Measurements from ENCODE around the gene PCDHA8. TPM values are rescaled to one million over a fixed set of nuclear protein-coding genes. Genes with fewer than 3 reads are reported as not detected.

The PCDHA8 gene
- total RNA-seq, 1 experiment from 2014 or later, result 0.10 TPM

GRCh38 chr5:140868721-140869554, 28.0 kb downstream of the PCDHA8 start, which contains the start of gene PCDHA11:
PCDHA11 (plus strand) TSS chr5:140868957; CDS start chr5:140869104, 147 bp downstream.
- Histone ChIP-seq H3K27me3 (ENCODE audit: control insufficient read depth, insufficient read depth, low read length) (no peaks in the 10 kb centered on the region), H3K27ac (ENCODE audit: low read length) (no peak within 1 kb of the TSS), H3K4me3 (ENCODE audit: low read depth in 2 of 2, low read length in 2 of 2) (no peak within 1 kb of the TSS), H3K36me3 (ENCODE audit: control insufficient read depth, insufficient read depth, low read length) (no peaks in the 10 kb centered on the region), H3K9me3 (ENCODE audit: control insufficient read depth, insufficient read depth, low read depth, low read length) (no peaks in the 10 kb centered on the region), H3K4me1 (ENCODE audit: control insufficient read depth, insufficient read depth, low read length) (no peaks in the 10 kb centered on the region)
- TF ChIP-seq POLR2AphosphoS5 (IDR thresholded peaks at IDR 0.05; ENCODE audit: low read depth, low read length), result no peak
- peak; percentile 33 for TF ChIP-seq CTCF (IDR thresholded peaks at IDR 0.05)
- BruUV-seq (replicated peaks), result no TSS peak
- ChIA-PET CTCF (interaction anchor here (1.0 kb wide), 1 partner anchor 171 kb away, joined by 4 read pairs; no protein-coding TSS in a partner anchor), POLR2A (interaction anchor here (0.6 to 0.7 kb wide), 2 partner anchors 10 to 182 kb away, joined by 3 to 4 read pairs; partner anchors contain the start of gene PCDHB1)
- ATAC-seq, result no peak
- in situ Hi-C loops (cut with HindIII; ENCODE audit: low pct_unique_long_range_greater_than_20kb, low sequenced_read_pairs) (no loop called here), intact Hi-C loops (cut with micrococcal nuclease; ENCODE audit: unreplicated experiment) (no loop called here)
- no peak for DNase-seq (ENCODE audit: low read depth, low spot score)

GRCh38 chr5:140869555-140869886, 28.5 kb downstream of the PCDHA8 start:
- BruUV-seq (replicated peaks), result no TSS peak
- Histone ChIP-seq H3K4me3 (ENCODE audit: low read depth in 2 of 2, low read length in 2 of 2) (no peak overlapping the region), H3K9me3 (ENCODE audit: control insufficient read depth, insufficient read depth, low read depth, low read length) (no peaks in the 10 kb centered on the region), H3K27ac (ENCODE audit: low read length) (no peak overlapping the region), H3K4me1 (ENCODE audit: control insufficient read depth, insufficient read depth, low read length) (no peaks in the 10 kb centered on the region), H3K27me3 (ENCODE audit: control insufficient read depth, insufficient read depth, low read length) (no peaks in the 10 kb centered on the region), H3K36me3 (ENCODE audit: control insufficient read depth, insufficient read depth, low read length) (no peaks in the 10 kb centered on the region)
- peak; percentile 2; the same call in 1 of the 2 replicates for TF ChIP-seq CTCF (IDR thresholded peaks at IDR 0.05)
- no peak for TF ChIP-seq REST (IDR thresholded peaks at IDR 0.05; ENCODE audit: insufficient read depth in 1 of 2, low read depth in 2 of 2, low read length in 1 of 2)
- no peak for TF ChIP-seq POLR2AphosphoS5 (IDR thresholded peaks at IDR 0.05; ENCODE audit: low read depth, low read length)
- no peak for TF ChIP-seq SIN3A (IDR thresholded peaks at IDR 0.05; ENCODE audit: borderline replicate concordance, insufficient read depth, low read depth, low read length)
- no peak for TF ChIP-seq TCF7L2 (IDR thresholded peaks at IDR 0.05; ENCODE audit: low read depth, low read length)
- intact Hi-C loops (cut with micrococcal nuclease; ENCODE audit: unreplicated experiment), result no loop called here
- DNase-seq (ENCODE audit: low read depth, low spot score) (no peak), ATAC-seq (no peak)
- ChIA-PET POLR2A (interaction anchor here (0.7 kb wide), 1 partner anchor 182 kb away, joined by 4 read pairs; the partner anchor contains the start of gene PCDHB1), CTCF (interaction anchor here (0.6 to 1.0 kb wide), 2 partner anchors 170 to 172 kb away, joined by 3 to 4 read pairs; no protein-coding TSS in a partner anchor)
- in situ Hi-C loops (cut with HindIII; ENCODE audit: low pct_unique_long_range_greater_than_20kb, low sequenced_read_pairs), result no loop called here
